ENCODE data around the gene VWA8.

The VWA8 gene

DNA sequence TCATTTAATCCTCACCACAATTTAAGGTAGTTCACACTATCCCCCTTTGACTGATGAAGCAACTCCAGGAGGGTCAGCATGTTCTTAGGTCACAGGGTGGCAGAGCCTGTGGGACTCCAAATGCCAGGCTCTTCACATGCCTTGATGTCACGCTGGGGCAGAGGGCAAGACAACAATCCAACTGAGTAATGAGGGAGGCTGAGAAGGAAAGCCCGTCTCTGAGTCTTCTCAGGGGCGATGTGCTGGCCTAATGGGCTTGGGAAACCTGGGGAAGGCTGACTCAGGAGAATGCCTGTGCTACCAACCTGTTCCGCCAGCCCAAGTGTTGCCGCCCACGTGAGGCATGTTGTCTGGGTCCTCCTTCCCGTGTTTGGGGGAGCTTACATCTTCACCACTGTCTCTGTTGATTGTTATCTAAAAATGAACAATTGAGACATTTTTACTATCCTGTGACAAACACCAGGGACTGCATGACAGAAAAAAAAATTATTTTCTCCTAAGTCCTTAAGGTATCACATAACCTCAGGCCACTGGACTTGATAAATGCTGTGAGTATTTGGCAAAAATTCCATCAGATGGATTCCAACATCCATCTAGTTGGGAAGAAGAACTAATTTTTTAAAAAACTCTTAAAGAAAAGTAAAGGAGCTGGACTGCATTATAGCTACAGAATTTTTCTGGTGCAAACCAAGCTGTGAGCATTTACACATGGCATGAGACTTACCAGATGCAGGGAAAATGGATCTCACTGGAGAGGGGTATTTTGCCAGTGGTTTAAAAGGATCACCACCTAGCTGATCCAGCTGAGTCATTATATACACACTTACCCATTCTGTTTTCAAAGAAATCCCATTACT is 346.0 kb downstream of the VWA8 start:
- no peak for DNase-seq (ENCODE audit: low spot score)

DNA sequence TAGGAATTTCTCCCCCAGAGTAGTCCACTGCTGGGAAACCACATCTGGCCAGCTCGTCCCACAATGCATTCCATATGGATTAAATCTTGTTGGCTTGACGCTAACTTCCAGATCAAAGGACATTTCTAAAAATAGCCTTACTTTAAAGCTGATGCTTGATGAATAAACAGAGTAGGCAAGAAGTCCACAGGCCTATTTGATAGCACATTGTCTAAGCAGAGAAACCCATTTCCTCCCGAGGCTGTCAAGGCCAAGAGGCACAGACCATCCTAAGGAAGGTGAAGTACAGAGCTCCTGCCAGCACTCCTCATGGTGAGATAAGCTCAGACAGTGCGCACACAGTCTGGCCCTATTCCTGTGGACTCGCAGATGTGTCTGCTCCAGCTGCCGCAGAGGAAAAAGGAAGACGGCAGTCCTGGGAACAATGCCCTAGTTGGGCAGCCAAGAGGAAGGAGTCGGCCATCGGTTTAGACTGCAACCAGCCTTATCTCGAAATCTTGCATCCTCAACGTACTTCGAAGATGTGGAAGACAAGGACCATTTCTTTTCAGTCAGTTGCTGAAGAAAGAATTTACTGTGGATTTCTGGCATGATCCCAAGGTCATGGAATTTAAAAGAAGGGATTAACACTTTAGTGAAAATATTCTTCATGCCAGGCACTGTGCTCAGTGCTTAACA is 346.8 kb downstream of the VWA8 start:
- peak; percentile 68 for DNase-seq (ENCODE audit: low spot score)

DNA sequence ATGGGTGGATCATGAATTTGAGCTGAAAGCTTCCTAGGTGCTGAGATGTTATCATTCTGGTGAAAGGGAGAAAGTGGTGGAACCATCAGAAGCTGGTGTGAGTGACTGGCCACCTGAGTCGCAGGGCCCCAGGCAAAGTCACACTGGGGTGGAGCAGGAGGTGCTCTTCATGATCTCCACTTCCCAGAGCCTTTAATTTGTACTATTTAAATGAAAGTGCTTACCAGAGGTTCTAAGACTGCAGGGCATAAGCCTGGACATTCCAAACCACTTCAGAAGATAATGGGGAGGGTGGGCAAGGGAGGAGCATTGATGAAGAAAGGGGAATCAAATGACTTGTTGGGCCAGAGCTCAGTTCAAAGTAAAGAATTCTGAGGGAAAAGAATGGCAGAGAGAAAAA is 347.4 kb downstream of the VWA8 start:
- DNase-seq (ENCODE audit: low spot score), result no peak

DNA sequence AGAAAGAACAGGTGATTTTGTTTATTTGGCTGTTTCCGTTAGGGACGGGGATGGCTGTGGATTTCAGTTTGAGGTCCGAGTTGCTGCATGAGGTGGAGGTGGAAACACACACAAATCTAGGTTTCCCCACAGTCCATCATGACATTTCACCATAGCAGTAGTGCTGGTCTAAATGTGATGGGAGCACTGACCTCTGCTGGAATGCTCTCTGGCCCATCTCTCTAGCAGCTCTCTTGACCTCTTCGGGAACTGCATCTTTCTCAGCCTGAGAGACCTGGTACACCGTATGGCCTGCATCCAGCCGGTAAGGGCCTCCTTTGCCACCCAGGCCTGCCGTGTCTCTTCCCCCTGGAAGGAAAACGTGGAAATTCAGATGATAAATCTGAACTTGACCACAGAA is 349.5 kb downstream of the VWA8 start:
- DNase-seq (ENCODE audit: low spot score), result no peak

DNA sequence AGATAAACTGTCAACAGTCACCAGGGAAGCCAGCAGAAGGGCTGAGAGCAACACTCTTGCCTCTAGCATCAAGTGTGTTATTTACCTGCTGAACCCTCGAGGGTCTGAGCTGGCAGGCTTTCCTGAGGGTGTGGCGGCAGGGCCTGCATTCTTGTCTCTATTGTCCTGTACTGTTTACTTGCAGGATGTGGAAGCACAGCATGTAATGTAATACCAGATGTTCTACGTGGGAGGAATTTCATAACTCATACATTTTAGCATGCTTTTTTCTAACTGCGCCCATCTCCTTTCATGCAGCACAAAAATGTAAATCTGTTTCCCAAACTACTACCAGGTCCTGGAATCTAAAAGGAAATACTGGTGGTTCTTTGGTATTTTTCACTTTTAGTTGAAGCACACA is 350.5 kb downstream of the VWA8 start:
- DNase-seq (ENCODE audit: low spot score), result peak; percentile 39

DNA sequence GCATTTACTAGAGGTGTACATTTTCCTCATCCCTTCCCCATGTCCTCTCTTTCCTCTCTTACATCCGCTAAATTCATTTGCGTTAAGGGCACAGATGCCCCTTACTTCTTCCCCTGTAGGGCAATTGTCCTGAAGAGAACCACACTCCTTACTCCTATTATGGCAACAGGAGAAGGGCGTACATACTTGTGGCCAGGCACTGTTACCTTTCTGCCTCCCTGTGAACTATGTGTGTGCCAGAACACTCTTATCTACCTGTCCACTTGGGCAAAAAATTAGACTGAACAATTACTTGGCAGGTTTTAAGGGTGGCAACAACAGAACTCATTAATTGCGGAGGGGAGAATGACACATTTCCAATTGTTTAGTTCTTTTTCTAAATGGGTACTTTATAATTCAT is 351.1 kb downstream of the VWA8 start:
- DNase-seq (ENCODE audit: low spot score), result no peak

DNA sequence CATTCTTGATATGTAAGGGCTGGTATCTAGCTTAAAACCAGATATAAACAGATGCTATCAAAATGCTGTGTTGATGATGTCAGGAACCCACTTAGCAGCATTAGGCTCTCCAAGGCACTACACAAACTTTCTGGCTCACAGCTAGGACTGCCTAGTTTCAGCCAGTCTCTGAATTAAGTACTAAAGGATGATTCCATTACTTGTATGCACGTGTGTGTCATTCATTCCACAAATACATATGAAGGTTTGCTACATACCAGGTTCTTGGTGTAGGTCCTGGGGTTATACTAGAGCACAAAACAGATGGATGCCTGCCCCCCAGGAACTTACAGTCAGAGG is 352.1 kb downstream of the VWA8 start:
- DNase-seq (ENCODE audit: low spot score), result no peak

DNA sequence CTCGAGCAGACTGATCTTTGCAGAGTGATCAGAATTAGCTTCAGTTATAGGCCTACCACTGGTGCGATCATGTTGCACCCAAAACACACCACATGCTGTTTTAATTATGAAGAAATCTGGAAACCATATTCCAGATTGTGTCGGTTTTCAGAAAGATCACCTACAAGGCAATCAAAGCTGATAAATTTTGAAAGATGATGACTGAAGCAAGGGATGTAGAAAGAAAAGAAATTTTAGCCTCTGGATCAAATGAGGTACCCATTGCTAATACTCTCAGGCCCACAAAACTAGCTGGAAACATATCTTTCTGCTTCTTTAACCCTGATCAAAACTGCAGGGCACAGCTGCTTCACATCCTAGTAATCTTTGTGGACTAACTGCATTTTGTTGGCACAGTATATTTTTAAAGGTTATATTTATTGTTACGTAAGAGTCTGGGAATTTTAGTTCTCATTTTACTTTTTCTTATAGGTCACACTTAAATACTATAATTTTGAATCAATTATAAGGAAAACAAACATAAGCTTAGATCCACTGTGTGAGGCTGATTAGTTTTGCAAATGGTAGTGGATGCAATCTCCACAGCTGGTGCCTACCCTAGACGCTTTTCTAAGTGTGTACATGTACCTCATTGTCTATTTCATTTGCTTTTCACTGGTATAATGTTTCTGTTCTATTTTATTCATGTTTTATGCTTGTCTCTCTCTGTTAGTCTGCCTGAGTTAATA is 352.6 kb downstream of the VWA8 start:
- no peak for DNase-seq (ENCODE audit: low spot score)

DNA sequence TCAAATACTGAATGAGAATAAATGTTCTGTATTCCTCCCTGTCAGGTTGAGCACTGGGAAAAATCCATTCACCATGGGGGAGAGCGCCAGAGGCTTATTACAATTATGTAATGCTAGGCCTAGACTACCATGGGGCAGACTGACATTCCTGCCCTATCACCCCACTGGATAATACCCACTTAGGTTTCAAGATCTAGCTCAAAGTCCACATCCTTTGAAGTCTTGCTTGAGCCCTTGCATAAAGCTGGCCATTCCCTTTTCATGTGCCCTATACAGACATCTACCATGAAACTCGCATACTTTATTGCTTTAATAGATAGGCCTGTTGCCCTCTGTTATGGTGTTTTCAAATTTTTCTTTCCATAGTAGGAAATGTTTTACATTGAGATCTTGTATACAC is 354.3 kb downstream of the VWA8 start:
- no peak for DNase-seq (ENCODE audit: low spot score)

DNA sequence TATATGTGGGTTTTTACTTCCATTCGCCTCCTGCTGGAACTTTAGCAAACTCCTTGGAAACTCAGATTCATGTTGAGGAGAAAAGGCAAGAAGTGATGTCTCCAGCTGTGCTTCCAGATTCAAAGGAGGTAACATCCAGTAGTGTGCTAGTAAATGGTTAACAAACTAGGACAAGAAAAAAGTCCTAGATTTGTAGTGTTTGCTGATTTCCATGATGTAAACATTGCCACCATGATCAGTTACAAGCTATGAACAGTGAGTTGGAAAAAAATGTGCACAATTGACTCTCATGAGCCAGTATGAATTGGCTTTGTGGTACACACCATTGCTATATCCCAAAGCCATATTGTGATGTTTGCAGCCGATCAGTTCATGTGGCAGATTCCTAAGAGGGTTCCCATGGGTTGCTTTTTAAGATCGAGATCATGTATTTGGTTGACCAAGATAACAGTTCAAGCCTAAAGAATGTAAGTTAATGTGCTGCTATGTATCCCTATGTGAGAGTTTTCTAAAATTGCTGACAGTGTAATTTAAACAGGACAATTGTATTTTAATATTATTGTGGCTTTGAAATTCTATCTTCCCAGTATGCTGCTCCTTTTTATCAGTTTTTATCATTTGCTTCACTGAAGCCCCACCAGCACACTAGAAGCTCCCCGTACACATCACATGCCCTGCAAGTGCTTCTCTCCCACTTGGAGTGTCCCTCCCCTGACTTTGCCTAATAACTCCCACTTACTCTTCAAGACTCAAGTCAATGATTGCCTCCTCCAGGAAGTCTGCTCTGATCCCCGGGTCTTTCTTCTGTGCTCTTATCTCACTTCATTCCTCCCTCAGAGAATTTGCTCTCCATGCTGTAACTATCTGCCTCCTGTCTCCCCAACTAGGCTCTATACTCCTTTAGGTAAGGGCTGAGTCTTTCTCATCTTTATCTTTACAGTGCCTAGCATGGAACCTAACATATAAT is 355.3 kb downstream of the VWA8 start:
- no peak for DNase-seq (ENCODE audit: low spot score)

DNA sequence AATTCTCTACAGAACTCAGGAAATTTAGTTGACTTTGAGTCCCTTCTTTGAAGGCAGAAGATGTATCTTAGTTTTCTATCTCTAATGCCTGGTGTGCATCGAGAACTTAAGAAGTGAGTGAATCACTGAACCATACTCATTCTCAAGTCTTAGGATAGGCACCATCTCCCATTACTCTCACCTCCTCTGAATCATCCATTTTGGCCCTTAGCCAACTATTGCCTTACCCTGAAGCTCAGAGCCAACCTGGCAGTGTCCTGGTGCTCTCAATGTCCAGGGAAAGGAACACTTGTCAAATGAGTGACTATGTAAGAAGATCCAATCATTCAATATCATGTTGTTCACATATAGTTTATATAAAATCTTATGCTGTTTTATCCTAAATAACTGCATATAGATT is 357.0 kb downstream of the VWA8 start:
- DNase-seq (ENCODE audit: low spot score), result no peak

DNA sequence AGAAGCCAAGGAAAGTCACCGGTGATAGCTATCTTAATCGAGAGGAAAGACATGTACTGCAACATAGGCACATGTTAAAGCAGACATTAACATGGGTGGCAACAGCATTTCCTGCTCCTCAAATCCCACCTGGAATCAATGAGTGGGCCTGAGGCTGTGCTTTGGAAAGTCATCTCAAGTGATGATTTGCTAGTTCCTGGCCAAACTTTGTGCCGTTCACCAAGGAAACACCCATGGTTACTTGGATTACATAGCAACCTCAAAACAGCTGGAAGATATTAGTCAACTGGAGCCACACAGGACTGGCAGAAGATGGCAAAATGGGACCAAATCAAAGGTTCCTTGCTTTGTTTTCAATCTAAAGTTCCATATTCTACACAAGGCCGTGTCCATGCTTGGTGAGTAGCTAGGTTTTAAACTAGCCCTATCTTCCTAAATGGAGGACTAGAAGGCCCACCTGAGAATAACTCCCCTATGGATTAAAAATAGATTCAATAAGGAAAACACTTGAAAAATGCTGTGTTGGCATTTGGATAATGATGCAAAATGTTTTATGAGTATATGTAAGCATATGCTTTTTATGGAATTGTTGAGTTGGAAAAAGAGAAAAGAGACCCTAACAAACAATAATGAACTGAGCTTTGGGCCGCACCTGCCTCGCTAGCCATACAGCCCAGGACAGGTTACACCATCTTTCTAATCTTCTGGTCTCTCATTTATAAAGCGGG is 359.0 kb downstream of the VWA8 start:
- DNase-seq (ENCODE audit: low spot score), result no peak

DNA sequence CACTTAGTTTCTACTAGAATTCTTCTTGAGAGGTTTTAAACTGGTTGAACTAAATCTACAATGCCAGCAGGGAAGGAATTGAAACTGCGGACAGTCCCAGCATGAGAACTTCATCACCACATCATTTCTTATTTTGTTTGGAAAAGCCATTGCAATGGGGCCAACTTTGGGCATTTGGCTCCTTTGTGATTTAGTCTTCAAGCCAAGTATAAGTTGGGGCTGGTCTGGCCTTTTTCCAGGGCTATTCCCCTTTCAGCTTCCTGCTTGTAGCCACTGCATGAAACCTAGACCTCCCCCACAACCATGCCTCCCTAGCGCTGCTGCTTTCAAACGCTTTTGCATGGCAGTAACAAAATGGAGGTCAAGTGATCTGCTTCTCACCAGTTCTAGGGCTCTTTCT is 361.3 kb downstream of the VWA8 start:
- no peak for DNase-seq (ENCODE audit: low spot score)

DNA sequence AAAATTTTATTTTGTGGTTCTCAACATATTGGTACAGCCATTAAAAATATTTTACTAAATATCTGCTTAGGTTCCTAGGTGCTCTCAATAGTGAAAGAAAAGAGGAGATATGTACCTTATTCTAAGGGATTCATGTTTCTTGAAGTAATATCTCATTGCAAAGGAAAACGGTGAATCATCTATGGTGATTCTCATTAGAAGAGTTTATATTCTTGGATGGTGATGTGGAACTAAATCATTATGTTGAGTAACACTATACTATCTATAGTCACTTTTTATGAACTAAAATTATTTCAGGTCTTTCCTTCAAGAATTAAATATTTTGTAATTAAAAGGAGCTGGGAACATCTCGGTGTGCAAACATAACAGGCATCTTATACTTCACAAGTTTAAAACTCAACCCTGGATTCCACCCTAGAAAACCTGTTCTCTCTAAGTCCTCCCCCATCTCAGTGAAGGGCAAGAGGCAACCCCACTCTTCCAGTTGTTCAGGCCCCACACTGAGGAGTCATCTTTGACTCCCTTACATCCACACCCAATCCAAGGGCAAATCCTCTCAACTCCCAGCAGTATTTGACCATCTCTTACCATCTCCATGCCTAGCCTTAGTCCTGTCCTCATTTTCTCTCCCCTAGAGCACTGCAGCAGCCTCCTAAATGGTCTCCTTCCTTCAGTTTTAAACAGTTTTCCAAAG is 363.4 kb downstream of the VWA8 start:
- no peak for DNase-seq (ENCODE audit: low spot score)

DNA sequence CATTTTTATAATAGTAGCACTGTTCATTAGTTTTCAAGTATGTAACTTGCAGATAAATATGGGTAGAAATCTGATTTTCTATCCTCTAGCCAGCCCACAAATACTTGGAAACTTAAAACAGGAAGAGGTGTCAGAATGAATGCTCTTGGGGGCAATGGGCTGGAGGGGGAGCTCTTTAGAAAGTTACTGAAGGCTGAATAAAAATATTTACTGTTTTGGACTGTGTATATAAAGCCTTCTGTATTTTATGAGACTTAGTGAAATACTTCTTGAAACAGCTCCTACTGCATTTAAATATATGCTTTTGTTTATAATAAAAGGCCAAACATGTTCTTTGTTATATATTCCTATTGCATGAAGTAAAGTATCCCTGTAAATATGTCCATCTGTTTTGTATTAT is 364.7 kb downstream of the VWA8 start:
- no peak for DNase-seq (ENCODE audit: low spot score)

DNA sequence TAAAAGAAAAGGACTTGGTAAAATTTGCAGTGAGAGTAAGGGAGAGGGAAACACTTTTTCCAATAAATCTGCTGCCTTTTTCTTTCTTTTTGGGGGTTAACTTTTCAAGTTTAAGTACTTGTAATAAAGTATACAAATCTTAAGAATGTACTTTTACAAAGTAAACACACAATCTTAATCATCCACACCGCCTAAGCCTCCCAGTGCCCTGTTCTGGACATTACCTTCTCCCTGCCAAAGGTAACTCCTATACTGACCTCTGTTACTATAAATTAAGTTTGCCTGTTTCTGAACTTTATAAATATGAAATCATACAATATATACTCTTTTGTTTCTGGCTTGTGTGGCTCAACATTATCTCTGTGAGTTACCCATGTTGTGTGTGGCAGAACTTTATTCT is 365.6 kb downstream of the VWA8 start:
- DNase-seq (ENCODE audit: low spot score), result no peak

DNA sequence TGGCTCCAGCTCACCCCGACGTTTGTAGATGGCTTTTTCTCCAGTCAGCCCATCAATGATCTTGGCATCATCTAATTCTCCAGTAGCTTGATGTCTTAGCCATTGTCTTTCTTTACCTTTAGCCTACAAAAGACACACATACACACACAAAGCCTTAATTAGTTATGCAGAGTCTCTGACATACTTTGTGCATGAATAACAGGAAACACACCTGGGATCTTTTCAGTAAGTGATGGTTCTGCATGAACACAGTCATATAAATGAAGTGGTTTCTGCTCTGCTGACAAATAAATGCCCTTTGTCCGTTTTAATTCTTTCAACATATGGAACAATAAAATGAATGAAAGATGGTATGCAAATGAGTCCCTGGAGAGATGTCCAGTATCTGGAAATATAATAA is 370.3 kb downstream of the VWA8 start:
- DNase-seq (ENCODE audit: low spot score), result no peak

DNA sequence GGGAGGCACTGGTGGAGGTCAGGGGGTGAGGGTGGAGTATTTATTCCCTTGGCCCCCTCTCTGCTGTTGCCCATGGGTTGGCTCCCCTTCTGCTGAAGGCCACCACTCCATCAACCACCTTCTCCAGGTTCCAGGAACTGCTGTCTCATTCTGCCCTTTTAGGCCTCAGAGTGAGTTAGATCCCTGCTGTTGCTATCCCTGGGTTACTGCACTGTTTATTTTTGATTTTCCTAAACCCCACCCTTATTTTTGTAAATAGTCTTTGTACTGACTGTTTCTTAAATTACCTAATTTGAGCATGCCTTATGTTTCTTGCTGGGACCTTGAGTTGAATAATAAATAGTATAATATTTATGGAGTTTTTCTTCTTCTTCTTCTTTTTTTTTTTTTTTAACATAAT is 370.8 kb downstream of the VWA8 start:
- no peak for DNase-seq (ENCODE audit: low spot score)

DNA sequence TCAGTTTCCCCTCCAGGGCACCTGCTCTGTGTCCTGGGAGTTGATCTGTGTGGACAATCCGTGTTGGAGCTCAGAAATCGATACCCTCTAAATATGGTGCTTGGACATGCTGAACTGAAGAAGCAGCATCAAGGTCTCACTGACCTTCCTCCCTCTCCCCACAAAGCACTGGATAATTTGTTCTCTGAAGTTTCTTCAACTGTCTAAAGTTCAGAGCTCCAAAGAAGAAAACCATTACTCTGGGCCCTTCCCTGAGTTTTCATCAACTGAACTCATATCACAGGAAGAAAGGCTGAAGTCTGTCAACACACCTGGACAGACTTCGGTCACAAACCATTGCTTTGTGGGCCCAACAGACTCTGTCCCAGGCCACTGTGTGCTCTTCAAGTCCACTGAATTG is 371.5 kb downstream of the VWA8 start:
- DNase-seq (ENCODE audit: low spot score), result no peak

DNA sequence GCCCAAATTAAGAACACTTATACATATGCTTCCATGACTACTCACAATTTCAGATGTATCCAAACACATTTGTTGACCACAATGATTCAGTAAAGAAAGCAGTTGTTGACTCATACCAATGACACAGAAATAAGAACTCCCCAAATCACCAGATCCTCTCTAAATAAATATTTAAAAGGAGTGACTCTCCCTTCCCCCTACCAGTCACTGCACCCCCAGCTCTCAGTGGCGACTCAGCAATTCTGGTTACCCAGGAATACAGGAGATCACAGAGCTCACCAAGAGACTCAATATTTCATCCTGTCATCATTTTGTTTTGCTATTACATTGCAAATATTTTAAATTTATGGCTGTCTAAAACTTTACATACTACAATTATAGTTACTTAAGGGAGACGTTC is 372.0 kb downstream of the VWA8 start:
- DNase-seq (ENCODE audit: low spot score), result peak; percentile 74

DNA sequence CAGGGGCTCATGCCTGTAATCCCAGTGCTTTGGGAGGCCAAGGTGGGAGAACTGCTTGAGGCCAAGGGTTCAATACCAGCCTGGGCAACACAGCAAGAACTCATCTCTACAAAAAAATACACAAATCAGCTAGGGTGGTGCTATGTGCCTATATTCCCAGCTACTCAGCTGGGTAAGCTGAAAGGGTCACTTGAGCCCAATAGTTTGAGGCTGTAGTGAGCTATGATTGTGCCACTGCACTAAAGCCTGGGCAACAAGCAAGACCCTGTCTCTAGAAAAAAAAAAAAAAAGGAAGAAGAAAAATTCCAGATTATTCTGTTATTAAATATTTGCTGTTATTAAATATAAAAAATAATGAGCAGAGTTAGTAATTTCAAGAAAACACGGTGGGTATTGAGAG is 372.5 kb downstream of the VWA8 start:
- no peak for DNase-seq (ENCODE audit: low spot score)
